ENCODE measurements around the gene BCL11B. TPM values are rescaled to one million over a fixed set of nuclear protein-coding genes. Genes with fewer than 3 reads are reported as not detected.

The BCL11B gene
- total and polyA plus RNA-seq, 2 donors from 2014 or later: 0.13 to 3.3 TPM

GRCh38 chr14:99137913-99138571 is 134.0 kb downstream of the BCL11B start:
- H3K27ac ChIP-seq (ENCODE audit: low read depth in 2 of 2, low read length in 2 of 2): no peak overlapping the region
- no peak for TF ChIP-seq CTCF (IDR thresholded peaks at IDR 0.05; ENCODE audit: borderline replicate concordance, extremely low read depth, insufficient read depth)
- no peaks in the 10 kb centered on the region for H3K27me3 ChIP-seq (ENCODE audit: control insufficient read depth, insufficient read depth, low read length)
- FAIRE-seq (no peak), DNase-seq (peak in 3 of 5 donors; percentile 4 to 48 (median 31))
- no peak overlapping the region for H3K9ac ChIP-seq (ENCODE audit: low read length in 3 of 3)
- no peak overlapping the region for H3K4me3 ChIP-seq (ENCODE audit: low read length in 3 of 3)
- H3K36me3 ChIP-seq (ENCODE audit: control insufficient read depth in 2 of 3, insufficient read depth in 3 of 3, low read length in 3 of 3): no peaks in the 10 kb centered on the region
- no peaks in the 10 kb centered on the region for H3K9me3 ChIP-seq (ENCODE audit: control insufficient read depth in 2 of 3, insufficient read depth in 1 of 3, low read length in 3 of 3)
- intact Hi-C loops (cut with DNase I): no loop called here
- no peaks in the 10 kb centered on the region for H3K4me1 ChIP-seq (ENCODE audit: control insufficient read depth in 2 of 3, insufficient read depth in 2 of 3, low read depth in 1 of 3, low read length in 3 of 3)

- Histone ChIP-seq H3K27me3 (ENCODE audit: control insufficient read depth, insufficient read depth, low read length) (no peaks in the 10 kb centered on the region), H3K27ac (ENCODE audit: low read depth in 2 of 2, low read length in 2 of 2) (no peak overlapping the region), H3K9me3 (ENCODE audit: control insufficient read depth in 2 of 3, insufficient read depth in 1 of 3, low read length in 3 of 3) (no peaks in the 10 kb centered on the region), H3K36me3 (ENCODE audit: control insufficient read depth in 2 of 3, insufficient read depth in 3 of 3, low read length in 3 of 3) (no peaks in the 10 kb centered on the region), H3K9ac (ENCODE audit: low read length in 3 of 3) (no peak overlapping the region), H3K4me1 (ENCODE audit: control insufficient read depth in 2 of 3, insufficient read depth in 2 of 3, low read depth in 1 of 3, low read length in 3 of 3) (no peaks in the 10 kb centered on the region), H3K4me3 (ENCODE audit: low read length in 3 of 3) (no peak overlapping the region)
- FAIRE-seq (no peak), DNase-seq (peak in 3 of 5 donors; percentile 5 to 31 (median 26))
- intact Hi-C loops (cut with DNase I): no loop called here
- no peak for TF ChIP-seq CTCF (IDR thresholded peaks at IDR 0.05; ENCODE audit: borderline replicate concordance, extremely low read depth, insufficient read depth)
These were observed 134.8 kb downstream of the BCL11B start for GRCh38 chr14:99137001-99137700.

- peak in 2 of 5 donors; percentile 15 to 18 for DNase-seq
- Histone ChIP-seq H3K36me3 (ENCODE audit: control insufficient read depth in 2 of 3, insufficient read depth in 3 of 3, low read length in 3 of 3) (no peaks in the 10 kb centered on the region), H3K27me3 (ENCODE audit: control insufficient read depth, insufficient read depth, low read length) (no peaks in the 10 kb centered on the region), H3K9ac (ENCODE audit: low read length in 3 of 3) (no peak overlapping the region), H3K9me3 (ENCODE audit: control insufficient read depth in 2 of 3, insufficient read depth in 1 of 3, low read length in 3 of 3) (no peaks in the 10 kb centered on the region), H3K27ac (ENCODE audit: low read depth in 2 of 2, low read length in 2 of 2) (no peak overlapping the region), H3K4me1 (ENCODE audit: control insufficient read depth in 2 of 3, insufficient read depth in 2 of 3, low read depth in 1 of 3, low read length in 3 of 3) (no peaks in the 10 kb centered on the region), H3K4me3 (ENCODE audit: low read length in 3 of 3) (no peak overlapping the region)
- TF ChIP-seq CTCF (IDR thresholded peaks at IDR 0.05; ENCODE audit: borderline replicate concordance, extremely low read depth, insufficient read depth): no peak
- FAIRE-seq: no peak
- intact Hi-C loops (cut with DNase I): no loop called here
These were observed 135.6 kb downstream of the BCL11B start for GRCh38 chr14:99136401-99136800.
